ENCODE measurements around the gene RPL18A. TPM values are rescaled to one million over a fixed set of nuclear protein-coding genes. Genes with fewer than 3 reads are reported as not detected.

Gene RPL18A
- polyA plus RNA-seq, 2 of the 4 experiments (the other 2 are of a cell fraction), result 696 to 1,807 TPM

- Histone ChIP-seq H3K4me1 (no peaks in the 10 kb centered on the region), H3K27ac (no peak overlapping the region), H3K4me2 (no peak overlapping the region), H3K4me3 (no peak overlapping the region), H3K9me3 (no peaks in the 10 kb centered on the region)
- POLR2A ChIA-PET, result no interaction called here
- DNase-seq (ENCODE audit: low read depth in 1 of 2, low spot score in 1 of 2) (no peak), FAIRE-seq (no peak), ATAC-seq (no peak)
- WGBS (ENCODE audit: missing lambda C conversion rate), result 83% methylated on average over 4 of the region's 9 CpGs
- TF ChIP-seq BHLHE40 (IDR thresholded peaks at IDR 0.05; ENCODE audit: low read depth, low read length), result no peak
- TF ChIP-seq, protein P1, sequence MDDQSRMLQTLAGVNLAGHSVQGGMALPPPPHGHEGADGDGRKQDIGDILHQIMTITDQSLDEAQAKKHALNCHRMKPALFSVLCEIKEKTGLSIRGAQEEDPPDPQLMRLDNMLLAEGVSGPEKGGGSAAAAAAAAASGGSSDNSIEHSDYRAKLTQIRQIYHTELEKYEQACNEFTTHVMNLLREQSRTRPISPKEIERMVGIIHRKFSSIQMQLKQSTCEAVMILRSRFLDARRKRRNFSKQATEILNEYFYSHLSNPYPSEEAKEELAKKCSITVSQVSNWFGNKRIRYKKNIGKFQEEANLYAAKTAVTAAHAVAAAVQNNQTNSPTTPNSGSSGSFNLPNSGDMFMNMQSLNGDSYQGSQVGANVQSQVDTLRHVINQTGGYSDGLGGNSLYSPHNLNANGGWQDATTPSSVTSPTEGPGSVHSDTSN (IDR thresholded peaks at IDR 0.05), result no peak
- TF ChIP-seq POLR2AphosphoS2 (conservative IDR thresholded peaks at IDR 0.05; ENCODE audit: low read length), result no peak
- TF ChIP-seq TP53 (CRISPR knock-in tag; IDR thresholded peaks at IDR 0.05), result no peak
- no peak for TF ChIP-seq NR3C1 (IDR thresholded peaks at IDR 0.05)
- no peak for TF ChIP-seq KDM5A (IDR thresholded peaks at IDR 0.05)
- no peak for TF ChIP-seq FOSL2 (IDR thresholded peaks at IDR 0.05)
- no peak for TF ChIP-seq FOSL2 (CRISPR knock-in tag; IDR thresholded peaks at IDR 0.05)
- no peak for TF ChIP-seq ZSCAN20 (CRISPR knock-in tag; IDR thresholded peaks at IDR 0.05)
- no peak for TF ChIP-seq TFCP2L1 (CRISPR knock-in tag; IDR thresholded peaks at IDR 0.05)
- CTCF ChIA-PET, result interaction anchor here (0.6 kb wide), 1 partner anchor 15 kb away, joined by 3 read pairs; no protein-coding TSS in a partner anchor
Measured at GRCh38 chr19:17893766-17894165, 34.1 kb downstream of the RPL18A start.

DNA sequence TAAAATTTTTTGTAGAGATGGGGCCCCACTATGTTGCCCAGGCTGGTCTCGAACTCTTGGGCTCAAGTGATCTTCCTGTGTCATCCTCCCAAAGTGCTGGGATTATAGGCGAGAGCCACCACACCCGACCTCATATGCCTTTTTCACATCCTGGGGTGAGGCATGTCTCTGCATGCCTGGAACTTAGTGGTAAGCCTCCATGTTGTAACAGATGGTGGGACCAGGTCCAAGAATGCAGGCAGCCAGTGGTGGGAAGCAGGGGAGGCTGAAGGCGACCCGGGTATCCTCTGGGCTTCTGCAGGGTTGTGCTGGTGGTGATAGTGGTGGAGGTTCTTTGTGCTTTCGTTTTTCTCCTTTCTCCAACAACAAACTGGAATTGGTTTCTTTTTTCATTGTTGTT lies 43.0 kb downstream of the RPL18A start:
- 40% methylated on average over 6 of the region's 6 CpGs for WGBS (ENCODE audit: missing lambda C conversion rate)
- peak overlapping the region in 1 of 2 experiments; percentile 1; a peak in 1 of 6 replicates for H3K27ac ChIP-seq
- FAIRE-seq (no peak), DNase-seq (ENCODE audit: low read depth in 1 of 2, low spot score in 1 of 2) (no peak), ATAC-seq (no peak)
- ChIA-PET CTCF (interaction anchor here (0.8 kb wide), 1 partner anchor 104 kb away, joined by 3 read pairs; no protein-coding TSS in a partner anchor), POLR2A (no interaction called here)
- H3K4me3 ChIP-seq, result no peak overlapping the region
- 0 out of 3 replicates have a peak, but pooled peaks cover under 1% of the 10 kb centered on the region for H3K9me3 ChIP-seq
- TF ChIP-seq ESRRA (IDR thresholded peaks at IDR 0.05; ENCODE audit: borderline replicate concordance, low read length) (no peak), FOSB (CRISPR knock-in tag; IDR thresholded peaks at IDR 0.05) (no peak), FOXS1 (CRISPR knock-in tag; IDR thresholded peaks at IDR 0.05) (no peak), RAD21 (conservative IDR thresholded peaks at IDR 0.05 in 1 of 2, IDR thresholded peaks at IDR 0.05 in 1 of 2) (no peak), RARB (CRISPR knock-in tag; IDR thresholded peaks at IDR 0.05) (no peak), KDM1A (IDR thresholded peaks at IDR 0.05; ENCODE audit: low read depth) (no peak), RFX5 (IDR thresholded peaks at IDR 0.05) (no peak)
- no peak overlapping the region for H3K4me2 ChIP-seq
- 0 out of 3 replicates have a peak, but pooled peaks cover 5% of the 10 kb centered on the region for H3K4me1 ChIP-seq

DNA sequence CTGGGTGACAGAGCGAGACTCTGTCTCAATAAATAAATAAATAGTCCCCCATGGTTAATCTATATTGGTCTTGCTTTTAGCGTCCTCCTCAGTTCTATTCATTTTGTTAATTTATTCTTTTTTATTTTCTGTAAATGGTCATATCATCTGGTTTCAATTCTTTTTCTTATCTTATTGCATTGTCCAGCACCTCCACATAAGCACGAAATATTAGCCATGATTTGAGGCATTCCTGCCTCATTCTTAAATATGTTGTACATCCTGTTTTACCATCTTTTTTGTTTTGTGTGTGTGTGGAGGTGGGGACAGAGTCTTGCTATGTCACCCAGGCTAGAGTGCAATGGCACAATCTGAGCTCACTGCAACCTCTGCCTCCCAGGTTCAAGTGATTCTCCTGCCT lies 48.5 kb downstream of the RPL18A start:
- WGBS (ENCODE audit: missing lambda C conversion rate), result 56% methylated on average over 3 of the region's 3 CpGs
- no peak for TF ChIP-seq HOXB13 (CRISPR knock-in tag; IDR thresholded peaks at IDR 0.05; ENCODE audit: low read depth)
- TF ChIP-seq NR3C1 (IDR thresholded peaks at IDR 0.05), result no peak
- no peak for TF ChIP-seq CBX2 (IDR thresholded peaks at IDR 0.05; ENCODE audit: borderline replicate concordance, low read depth)
- no peak for TF ChIP-seq HMGXB4 (CRISPR knock-in tag; IDR thresholded peaks at IDR 0.05; ENCODE audit: borderline replicate concordance)
- TF ChIP-seq HOXB5 (CRISPR knock-in tag; IDR thresholded peaks at IDR 0.05), result no peak
- Histone ChIP-seq H3K9me3 (0 out of 3 replicates have a peak, but pooled peaks cover 5% of the 10 kb centered on the region), H3K27ac (no peak overlapping the region), H3K4me2 (no peak overlapping the region), H3K4me3 (no peak overlapping the region), H3K4me1 (no peaks in the 10 kb centered on the region)
- ATAC-seq, result no peak
- CTCF ChIA-PET, result interaction anchor here (1.8 to 2.2 kb wide), 2 partner anchors 24 to 49 kb away, joined by 5 to 12 read pairs; partner anchors contain the start of genes CCDC124 and RPL18A
- DNase-seq (ENCODE audit: low read depth in 1 of 2, low spot score in 1 of 2), result no peak
- FAIRE-seq, result no peak
- POLR2A ChIA-PET, result no interaction called here
